ENCODE results near the gene NOMO2.
"Not testable (repeated sequence)": the region's sequence is repeated elsewhere in the genome, so short reads cannot be mapped to it uniquely, and the experiment has no call there.

GRCh38 chr16:18593904-18594303 is 32.0 kb upstream of the NOMO2 start:
- not testable (repeated sequence) for TF ChIP-seq EP300, CTCF, POLR2A (IDR thresholded peaks at IDR 0.05)
